HG02571 (cell line): ENCODE measurements around the gene ARHGEF5.

Experiments used
- ATAC-seq: cut with Tn5 transposase; IDR thresholded peaks from one replicate; pipeline ENCODE4 v1.9.1; 2021; ENCODE audit warnings: mild to moderate bottlenecking, moderate library complexity; ENCODE audit not compliant: unreplicated experiment

The ARHGEF5 gene

GRCh38 chr7:144379776-144380384, 24.7 kb downstream of the ARHGEF5 start:
- ATAC-seq = no peak

- no peak for ATAC-seq
Measured at GRCh38 chr7:144384071-144384470, 28.9 kb downstream of the ARHGEF5 start.

- no peak for ATAC-seq
Measured at GRCh38 chr7:144384555-144385245, 29.5 kb downstream of the ARHGEF5 start.

GRCh38 chr7:144386741-144387140, 31.5 kb downstream of the ARHGEF5 start:
- ATAC-seq = no peak

- no peak for ATAC-seq
Measured at GRCh38 chr7:144388950-144389349, 33.7 kb downstream of the ARHGEF5 start.

- no peak for ATAC-seq
Measured at GRCh38 chr7:144390481-144390880, 35.3 kb downstream of the ARHGEF5 start.

GRCh38 chr7:144391014-144391413, 35.8 kb downstream of the ARHGEF5 start:
- no peak for ATAC-seq

GRCh38 chr7:144391823-144392255, 36.6 kb downstream of the ARHGEF5 start:
- ATAC-seq = no peak

- no peak for ATAC-seq
Measured at GRCh38 chr7:144397086-144397485, 41.9 kb downstream of the ARHGEF5 start.

- no peak for ATAC-seq
Measured at GRCh38 chr7:144398291-144398690, 43.1 kb downstream of the ARHGEF5 start.

- no peak for ATAC-seq
Measured at GRCh38 chr7:144398911-144399310, 43.7 kb downstream of the ARHGEF5 start.

GRCh38 chr7:144399946-144400345, 44.7 kb downstream of the ARHGEF5 start:
- ATAC-seq = no peak

- no peak for ATAC-seq
Measured at GRCh38 chr7:144401490-144401889, 46.3 kb downstream of the ARHGEF5 start.

GRCh38 chr7:144403102-144403501, 47.9 kb downstream of the ARHGEF5 start:
- no peak for ATAC-seq

GRCh38 chr7:144403649-144404061, 48.5 kb downstream of the ARHGEF5 start, which contains the start of gene NOBOX:
NOBOX (minus strand) TSS chr7:144403693.
- ATAC-seq = no peak

- ATAC-seq = no peak
Measured at GRCh38 chr7:144404946-144405345, 49.7 kb downstream of the ARHGEF5 start.

GRCh38 chr7:144407266-144407931, 52.2 kb downstream of the ARHGEF5 start:
- ATAC-seq = no peak

- no peak for ATAC-seq
Measured at GRCh38 chr7:144408121-144408520, 52.9 kb downstream of the ARHGEF5 start.

GRCh38 chr7:144410441-144410840, 55.2 kb downstream of the ARHGEF5 start:
- no peak for ATAC-seq

- ATAC-seq = no peak
Measured at GRCh38 chr7:144414815-144415214, 59.6 kb downstream of the ARHGEF5 start.

- no peak for ATAC-seq
Measured at GRCh38 chr7:144415858-144416257, 60.7 kb downstream of the ARHGEF5 start.

GRCh38 chr7:144416341-144416740, 61.1 kb downstream of the ARHGEF5 start:
- ATAC-seq = no peak
